Colonic mucosa (tissue), 4 donors: ENCODE results near the gene DCAF5. TPM values are rescaled to one million over a fixed set of nuclear protein-coding genes. Genes with fewer than 3 reads are reported as not detected.

Source experiments
- DNase-seq: peaks from one replicate; pipeline ENCODE4 v3.0.0-alpha.2; 2020
- H3K27ac ChIP-seq: fragments of 200-600 bp; one replicate; pipeline ENCODE4 v1.8.0; 2021
- H3K27me3 ChIP-seq: fragments of 200-600 bp; one replicate; pipeline ENCODE4 v1.8.0; 2021
- H3K36me3 ChIP-seq: fragments of 200-600 bp; one replicate; pipeline ENCODE4 v1.8.0; 2021
- H3K4me1 ChIP-seq: fragments of 200-600 bp; one replicate; pipeline ENCODE4 v1.8.0; 2021; ENCODE audit warnings: mild to moderate bottlenecking
- H3K4me3 ChIP-seq: fragments of 200-600 bp; one replicate; pipeline ENCODE4 v1.8.0; 2021
- H3K9ac ChIP-seq, 2 donors: one replicate each; pipeline ENCODE4 v1.7.0; 2013; ENCODE audit warnings: control low read depth in 2 of 2, low read depth in 2 of 2, low read length in 2 of 2
- H3K9me3 ChIP-seq: fragments of 200-600 bp; one replicate; pipeline ENCODE4 v1.8.0; 2021
- intact Hi-C: fragments of 100-400 bp; cut with DNase I; formaldehyde crosslinking; loops from one replicate; pipeline ENCODE4 v1.14.1; 2022
- total RNA-seq, 2 donors: library from RNA; stranded (reverse); fragmentation: NEBNext Ultra II Directional in 1 of 2; extraction: Animal tissue kit (Norgen Biotek cat#: 25700) in 1 of 2; gene quantifications; one replicate each; pipeline ENCODE4 v1.2.1, GENCODE V29; 2021
- TF ChIP-seq, protein P1 (sequence below): fragments of 200-600 bp; IDR thresholded peaks from one replicate; pipeline ENCODE4 v1.8.0; 2022; ENCODE audit warnings: antibody characterized with exemption, mild to moderate bottlenecking
- donor health status: healthy.
- donor health status: DM: no; HTN: no; CAD: no.
- donor health status: DM: no; HTN: no; CAD: no.

The DCAF5 gene
- total RNA-seq, 2 donors from 2014 or later: 29.9 to 41.6 TPM

DNA sequence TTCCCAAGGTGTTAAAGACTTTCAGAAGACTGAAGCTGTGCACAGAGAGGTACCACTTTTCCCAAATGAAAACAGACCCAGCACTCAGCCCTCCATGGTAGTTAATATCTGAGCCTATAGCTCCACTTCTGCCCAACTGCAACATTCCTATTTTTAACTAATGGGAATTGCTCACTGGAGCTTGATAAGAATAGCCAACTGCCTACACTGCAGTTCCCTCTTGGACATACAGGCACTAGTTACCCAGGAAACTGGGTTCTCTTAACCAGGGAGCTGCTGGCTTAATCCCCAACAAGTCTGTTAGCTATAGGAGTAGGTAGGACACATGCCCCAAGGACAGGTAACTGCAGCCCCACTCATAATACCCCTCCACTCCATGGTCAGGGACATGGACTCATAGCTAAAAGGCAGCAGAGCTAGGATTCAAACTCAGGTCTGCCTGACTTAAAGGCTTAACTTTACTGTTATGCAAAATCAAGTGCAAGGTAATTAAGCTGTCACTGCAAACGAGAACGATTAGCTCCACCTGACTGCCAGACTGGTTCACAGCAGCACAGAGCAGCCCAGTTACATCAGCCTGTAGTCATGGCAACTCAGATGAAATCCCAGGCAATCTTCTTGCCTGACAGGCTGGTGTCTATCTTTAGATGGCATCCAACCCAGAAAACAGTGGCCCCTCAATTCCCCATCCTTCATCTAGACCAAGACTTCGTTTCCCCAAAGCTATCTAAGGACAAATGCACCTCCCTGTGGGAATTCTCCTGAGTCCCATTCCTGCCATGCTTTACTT, 96.7 kb downstream of the DCAF5 start:
- Histone ChIP-seq H3K4me1 (no peaks in the 10 kb centered on the region), H3K27ac (no peak overlapping the region), H3K9ac (no peak overlapping the region), H3K4me3 (no peak overlapping the region), H3K9me3 (no peaks in the 10 kb centered on the region), H3K36me3 (peaks cover 13% of the 10 kb centered on the region), H3K27me3 (no peaks in the 10 kb centered on the region)
- DNase-seq: no peak
- intact Hi-C loops: no loop called here
- TF ChIP-seq, protein P1, sequence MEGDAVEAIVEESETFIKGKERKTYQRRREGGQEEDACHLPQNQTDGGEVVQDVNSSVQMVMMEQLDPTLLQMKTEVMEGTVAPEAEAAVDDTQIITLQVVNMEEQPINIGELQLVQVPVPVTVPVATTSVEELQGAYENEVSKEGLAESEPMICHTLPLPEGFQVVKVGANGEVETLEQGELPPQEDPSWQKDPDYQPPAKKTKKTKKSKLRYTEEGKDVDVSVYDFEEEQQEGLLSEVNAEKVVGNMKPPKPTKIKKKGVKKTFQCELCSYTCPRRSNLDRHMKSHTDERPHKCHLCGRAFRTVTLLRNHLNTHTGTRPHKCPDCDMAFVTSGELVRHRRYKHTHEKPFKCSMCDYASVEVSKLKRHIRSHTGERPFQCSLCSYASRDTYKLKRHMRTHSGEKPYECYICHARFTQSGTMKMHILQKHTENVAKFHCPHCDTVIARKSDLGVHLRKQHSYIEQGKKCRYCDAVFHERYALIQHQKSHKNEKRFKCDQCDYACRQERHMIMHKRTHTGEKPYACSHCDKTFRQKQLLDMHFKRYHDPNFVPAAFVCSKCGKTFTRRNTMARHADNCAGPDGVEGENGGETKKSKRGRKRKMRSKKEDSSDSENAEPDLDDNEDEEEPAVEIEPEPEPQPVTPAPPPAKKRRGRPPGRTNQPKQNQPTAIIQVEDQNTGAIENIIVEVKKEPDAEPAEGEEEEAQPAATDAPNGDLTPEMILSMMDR: no peak

DNA sequence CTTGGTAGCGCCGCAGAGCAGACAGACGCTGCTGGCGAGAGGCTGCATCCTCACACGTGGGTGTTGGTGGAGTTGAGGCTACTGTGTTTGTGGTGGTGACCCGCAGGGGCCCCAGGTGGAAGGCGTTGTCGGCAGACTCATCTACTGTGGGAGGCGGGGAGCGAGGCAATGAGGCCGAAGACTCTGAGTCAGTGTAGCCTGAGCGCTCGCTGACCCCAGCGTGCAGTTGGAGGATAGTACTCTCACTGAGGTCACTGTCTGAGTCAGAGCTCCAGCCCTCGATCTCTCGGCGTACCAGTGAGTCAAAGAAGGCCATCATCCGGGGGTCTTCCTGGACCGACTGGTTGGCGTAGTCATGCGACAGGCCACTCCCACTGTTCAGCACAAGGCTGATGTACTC, 97.8 kb downstream of the DCAF5 start:
- TF ChIP-seq, protein P1: no peak
- intact Hi-C loops: no loop called here
- no peak for DNase-seq
- no peaks in the 10 kb centered on the region for H3K27me3 ChIP-seq
- H3K36me3 ChIP-seq: peaks cover 13% of the 10 kb centered on the region
- H3K9ac ChIP-seq: no peak overlapping the region
- H3K27ac ChIP-seq: no peak overlapping the region
- H3K4me3 ChIP-seq: no peak overlapping the region
- no peaks in the 10 kb centered on the region for H3K9me3 ChIP-seq
- H3K4me1 ChIP-seq: peaks cover 5% of the 10 kb centered on the region

DNA sequence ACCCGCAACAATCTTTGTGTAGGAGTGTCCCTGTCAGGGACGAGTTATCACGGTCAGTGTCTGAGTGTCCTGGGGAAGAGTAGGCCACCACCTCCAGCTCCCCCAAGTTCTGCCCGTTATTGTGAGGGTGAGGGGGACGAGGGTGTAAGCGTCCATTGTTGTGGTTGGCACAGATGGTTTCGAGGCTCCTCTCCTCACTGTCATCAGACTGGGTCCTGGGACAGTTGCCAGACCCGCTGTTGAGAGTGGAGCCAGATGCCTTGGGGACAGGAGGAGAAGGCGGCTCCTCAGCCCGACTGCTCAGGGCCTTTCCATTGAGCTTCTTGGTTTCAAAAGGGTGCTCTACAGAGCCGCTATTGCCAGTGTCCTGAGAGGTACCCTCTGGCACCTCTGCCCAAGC, 98.9 kb downstream of the DCAF5 start:
- H3K4me1 ChIP-seq: peaks cover 5% of the 10 kb centered on the region
- no peak overlapping the region for H3K9ac ChIP-seq
- no peaks in the 10 kb centered on the region for H3K27me3 ChIP-seq
- H3K27ac ChIP-seq: no peak overlapping the region
- DNase-seq: no peak
- no peak overlapping the region for H3K4me3 ChIP-seq
- TF ChIP-seq, protein P1: no peak
- peaks cover 13% of the 10 kb centered on the region for H3K36me3 ChIP-seq
- intact Hi-C loops: no loop called here
- no peaks in the 10 kb centered on the region for H3K9me3 ChIP-seq

DNA sequence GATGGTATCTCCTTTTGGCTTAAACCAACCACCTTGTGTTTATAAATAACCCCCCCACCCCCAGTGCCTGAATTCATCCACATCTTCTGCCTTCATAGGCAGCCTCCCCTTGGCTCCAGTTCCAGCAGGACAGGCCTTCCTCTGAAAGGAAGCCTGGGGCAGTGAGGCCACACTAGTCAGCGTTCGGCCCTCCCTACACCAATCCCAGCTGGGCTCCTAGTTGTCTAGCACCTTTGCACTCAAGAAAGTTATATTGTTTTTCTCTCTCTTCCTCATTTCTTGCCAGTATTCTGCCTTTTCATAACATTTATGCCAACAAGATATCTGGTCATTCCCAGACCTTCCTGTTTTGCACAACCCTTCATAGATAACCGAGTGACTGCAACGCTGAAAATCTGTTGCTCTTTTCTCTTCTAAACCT, 100.7 kb downstream of the DCAF5 start:
- H3K27me3 ChIP-seq: no peaks in the 10 kb centered on the region
- peaks cover 13% of the 10 kb centered on the region for H3K36me3 ChIP-seq
- DNase-seq: no peak
- no peaks in the 10 kb centered on the region for H3K9me3 ChIP-seq
- no peak overlapping the region for H3K9ac ChIP-seq
- H3K4me3 ChIP-seq: no peak overlapping the region
- intact Hi-C loops: no loop called here
- peaks cover 5% of the 10 kb centered on the region for H3K4me1 ChIP-seq
- TF ChIP-seq, protein P1: no peak
- no peak overlapping the region for H3K27ac ChIP-seq

DNA sequence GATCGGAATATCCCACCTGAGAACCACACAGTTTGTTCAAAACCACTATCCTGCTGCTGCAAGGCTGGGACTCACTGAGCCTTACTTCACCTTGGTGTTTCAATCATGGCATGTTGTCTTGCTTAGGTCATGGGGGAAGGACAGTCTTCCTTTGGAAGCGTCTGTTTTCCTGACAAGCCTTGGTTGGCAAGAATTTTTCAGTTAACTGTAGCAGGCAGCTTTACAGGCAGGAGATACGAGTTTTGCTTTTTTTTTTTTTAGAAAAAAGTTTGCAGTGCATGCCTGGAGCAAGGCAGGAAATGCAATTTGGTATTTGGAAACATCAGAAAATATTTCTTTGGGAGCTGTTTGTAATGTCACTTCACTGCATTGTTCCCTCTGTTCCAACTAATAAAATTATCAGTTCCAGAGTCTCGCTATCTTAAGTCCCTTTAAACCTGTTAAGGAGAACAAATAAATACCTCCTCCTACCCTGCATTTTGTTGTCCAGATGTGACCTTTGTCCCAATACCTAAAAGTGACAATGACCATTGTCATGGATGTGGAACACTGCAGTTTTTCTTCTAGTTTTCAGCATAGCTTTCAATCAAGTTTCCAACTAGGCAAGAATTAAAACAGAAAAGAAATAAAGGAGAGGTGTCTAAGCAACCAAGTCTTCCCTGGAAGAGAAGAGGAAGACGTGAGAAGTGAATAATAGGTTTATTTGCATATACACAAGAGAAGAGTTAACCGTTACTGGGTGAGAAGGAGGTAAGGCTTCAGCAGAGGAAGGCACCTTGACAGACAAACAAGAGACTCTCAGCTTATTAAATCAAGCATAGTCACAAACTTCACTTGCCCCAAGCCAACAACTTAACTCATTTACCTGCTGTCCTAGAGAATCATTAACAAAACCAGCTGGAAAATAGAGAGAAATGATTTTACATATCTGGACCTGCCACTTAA, 102.4 kb downstream of the DCAF5 start:
- TF ChIP-seq, protein P1: no peak
- Histone ChIP-seq H3K36me3 (peaks cover 9% of the 10 kb centered on the region), H3K4me1 (peaks cover 5% of the 10 kb centered on the region), H3K27me3 (no peaks in the 10 kb centered on the region), H3K9ac (no peak overlapping the region), H3K9me3 (no peaks in the 10 kb centered on the region), H3K27ac (peak overlapping the region; percentile 10), H3K4me3 (no peak overlapping the region)
- intact Hi-C loops: no loop called here
- no peak for DNase-seq
